CD4-positive, CD25-positive, alpha-beta regulatory T cell (primary cell): Measurements from ENCODE around the gene ZNF560. TPM values are rescaled to one million over a fixed set of nuclear protein-coding genes. Genes with fewer than 3 reads are reported as not detected.
A peak's percentile ranks its signal among the peaks of the same experiment; 100 is the strongest.

ENCODE experiments used
- ATAC-seq, 2 donors: fragments of 150-1000 bp; cut with Tn5 transposase; one replicate each; pipeline ENCODE4 v1.10.0; 2021; ENCODE audit warnings: low read depth in 2 of 2, moderate number of reproducible peaks in 2 of 2, moderate library complexity in 1 of 2
- DNase-seq, 3 donors: peaks; one replicate each; pipeline versions ENCODE4 v3.0.0 to v3.0.0-alpha.2; 2012 to 2022; ENCODE audit warnings: mixed read lengths in 1 of 3
- H3K27ac ChIP-seq: one replicate; pipeline ENCODE4 v1.7.0; 2013; ENCODE audit warnings: mild to moderate bottlenecking, low read length; ENCODE audit not compliant: insufficient read depth, poor library complexity, severe bottlenecking
- H3K27me3 ChIP-seq: one replicate; pipeline ENCODE4 v1.7.0; 2013; ENCODE audit warnings: low read length; ENCODE audit not compliant: control insufficient read depth, insufficient read depth
- H3K36me3 ChIP-seq: one replicate; pipeline ENCODE4 v1.7.0; 2013; ENCODE audit warnings: mild to moderate bottlenecking, low read length, moderate library complexity; ENCODE audit not compliant: control insufficient read depth, insufficient read depth
- H3K4me1 ChIP-seq: 2 replicates; pipeline ENCODE4 v1.7.0; 2013; ENCODE audit warnings: mild to moderate bottlenecking, low read length; ENCODE audit not compliant: insufficient read depth, control insufficient read depth, poor library complexity, severe bottlenecking
- H3K4me3 ChIP-seq: one replicate; pipeline ENCODE4 v1.7.0; 2013; ENCODE audit warnings: low read depth, mild to moderate bottlenecking, low read length, moderate library complexity
- H3K9me3 ChIP-seq, 2 experiments: 1 replicate in 1 of 2; 2 replicates in 1 of 2; pipeline ENCODE4 v1.7.0; 2013; ENCODE audit warnings: low read length in 2 of 2, mild to moderate bottlenecking in 1 of 2, moderate library complexity in 1 of 2; ENCODE audit not compliant: control insufficient read depth in 2 of 2
- H3K27ac Mint-ChIP-seq, 3 donors: one replicate each; pipeline ENCODE4 v1.8.0; 2020 to 2022; ENCODE audit warnings: mild to moderate bottlenecking in 3 of 3, mixed read lengths in 3 of 3, moderate library complexity in 2 of 3
- H3K27me3 Mint-ChIP-seq: one replicate; pipeline ENCODE4 v1.8.0; 2022; ENCODE audit warnings: mild to moderate bottlenecking, mixed read lengths
- H3K36me3 Mint-ChIP-seq: one replicate; pipeline ENCODE4 v1.8.0; 2020; ENCODE audit warnings: mixed read lengths
- H3K4me1 Mint-ChIP-seq, 4 donors: one replicate each; pipeline ENCODE4 v1.8.0; 2020 to 2022; ENCODE audit warnings: mixed read lengths in 4 of 4, mild to moderate bottlenecking in 1 of 4
- H3K4me3 Mint-ChIP-seq, 4 donors: one replicate each; pipeline ENCODE4 v1.8.0; 2020 to 2022; ENCODE audit warnings: mild to moderate bottlenecking in 4 of 4, mixed read lengths in 4 of 4, moderate library complexity in 3 of 4
- H3K9me3 Mint-ChIP-seq, 7 donors: one replicate each; pipeline ENCODE4 v1.8.0; 2020 to 2022; ENCODE audit warnings: mixed read lengths in 7 of 7, mild to moderate bottlenecking in 3 of 7, moderate library complexity in 2 of 7
- polyA plus RNA-seq, 4 donors: library from polyadenylated mRNA; unstranded; fragments of 300-500 nt; fragmentation: Illumina TruSeq; gene quantifications; one replicate each; pipeline ENCODE4 v1.2.3, GENCODE V29; 2021
- total RNA-seq: library from RNA; stranded (reverse); gene quantifications from one replicate; pipeline ENCODE4 v1.2.3, GENCODE V29; 2022

ZNF560 gene
- total and polyA plus RNA-seq, 5 donors from 2014 or later, result not detected

- H3K36me3 Mint-ChIP-seq, result peaks cover 39% of the 10 kb centered on the region
Observed at GRCh38 chr19:9435279-9436268, 62.8 kb downstream of the ZNF560 start, which contains the start of gene ZNF266. ZNF266 (minus strand) TSS chr19:9435573; CDS start chr19:9420089, 15,484 bp downstream.

GRCh38 chr19:9431475-9431874, 66.9 kb downstream of the ZNF560 start:
- H3K27ac ChIP-seq, result no peak overlapping the region
- no peak overlapping the region for H3K4me3 ChIP-seq
- H3K9me3 ChIP-seq, result peaks cover 13 to 19% of the 10 kb centered on the region in 2 experiments
- peaks cover 64% of the 10 kb centered on the region for H3K36me3 ChIP-seq
- DNase-seq (no peak), ATAC-seq (no peak)
- Mint-ChIP-seq H3K9me3 (peaks cover 4 to 25% (median 10%) of the 10 kb centered on the region in 7 donors), H3K4me1 (peaks cover 27 to 61% (median 47%) of the 10 kb centered on the region in 4 donors), H3K27ac (peak overlapping the region in 1 of 3 donors; percentile 75), H3K4me3 (peak overlapping the region in 3 of 4 donors; percentile 42 to 80 (median 63)), H3K27me3 (no peaks in the 10 kb centered on the region), H3K36me3 (peaks cover 66% of the 10 kb centered on the region)
- H3K27me3 ChIP-seq, result no peaks in the 10 kb centered on the region
- H3K4me1 ChIP-seq, result peaks cover 31% of the 10 kb centered on the region

More at GRCh38 chr19:9435279-9436268, 62.8 kb downstream of the ZNF560 start, which contains the start of gene ZNF266:
- H3K27me3 Mint-ChIP-seq, result no peaks in the 10 kb centered on the region
- Histone ChIP-seq H3K4me3 (peak within 1 kb of the TSS; percentile 91), H3K27ac (peak within 1 kb of the TSS; percentile 92), H3K9me3 (peaks cover under 1 to 1% of the 10 kb centered on the region in 2 experiments), H3K4me1 (peaks cover 31% of the 10 kb centered on the region), H3K27me3 (no peaks in the 10 kb centered on the region), H3K36me3 (peaks cover 25% of the 10 kb centered on the region)
- DNase-seq (peak; percentile 86 to 95 (median 90)), ATAC-seq (peak; percentile 88 to 90)
- peak within 1 kb of the TSS; percentile 94 to 98 (median 98) for H3K4me3 Mint-ChIP-seq
- peak within 1 kb of the TSS; percentile 98 to 99 (median 99) for H3K27ac Mint-ChIP-seq
- H3K9me3 Mint-ChIP-seq, result peaks cover 1 to 7% (median 3%) of the 10 kb centered on the region in 7 donors
- H3K4me1 Mint-ChIP-seq, result peaks cover 30 to 60% (median 39%) of the 10 kb centered on the region in 4 donors

GRCh38 chr19:9430444-9430843, 68.0 kb downstream of the ZNF560 start:
- Mint-ChIP-seq H3K4me3 (no peak overlapping the region), H3K27ac (peak overlapping the region in 1 of 3 donors; percentile 92), H3K9me3 (peaks cover 4 to 28% (median 11%) of the 10 kb centered on the region in 7 donors), H3K27me3 (no peaks in the 10 kb centered on the region), H3K4me1 (peaks cover 18 to 50% (median 41%) of the 10 kb centered on the region in 4 donors), H3K36me3 (peaks cover 77% of the 10 kb centered on the region)
- Histone ChIP-seq H3K27ac (no peak overlapping the region), H3K36me3 (peaks cover 74% of the 10 kb centered on the region), H3K9me3 (peaks cover 23 to 25% of the 10 kb centered on the region in 2 experiments), H3K4me3 (no peak overlapping the region), H3K27me3 (no peaks in the 10 kb centered on the region), H3K4me1 (peaks cover 23% of the 10 kb centered on the region)
- DNase-seq (no peak), ATAC-seq (no peak)

- Histone ChIP-seq H3K36me3 (peaks cover 95% of the 10 kb centered on the region), H3K4me3 (no peak overlapping the region), H3K9me3 (peaks cover 46 to 48% of the 10 kb centered on the region in 2 experiments), H3K4me1 (peaks cover 5% of the 10 kb centered on the region), H3K27ac (no peak overlapping the region), H3K27me3 (no peaks in the 10 kb centered on the region)
- H3K27ac Mint-ChIP-seq, result no peak overlapping the region
- no peak overlapping the region for H3K4me3 Mint-ChIP-seq
- H3K27me3 Mint-ChIP-seq, result no peaks in the 10 kb centered on the region
- H3K9me3 Mint-ChIP-seq, result peaks cover 4 to 51% (median 18%) of the 10 kb centered on the region in 7 donors
- ATAC-seq (no peak), DNase-seq (no peak)
- peaks cover 90% of the 10 kb centered on the region for H3K36me3 Mint-ChIP-seq
- H3K4me1 Mint-ChIP-seq, result peaks cover 4 to 28% (median 21%) of the 10 kb centered on the region in 4 donors
Observed at GRCh38 chr19:9427941-9428340, 70.5 kb downstream of the ZNF560 start.

Other genes starting within 250 kb of the ZNF560 start
- not detected for gene OR7E24, start 247.7 kb downstream of the ZNF560 start, total RNA-seq
- not detected for gene OR7E24, start 247.7 kb downstream of the ZNF560 start, polyA plus RNA-seq
- 11.7 TPM for gene ZNF699, start 188.8 kb downstream of the ZNF560 start, total RNA-seq
- gene ZNF699, start 188.8 kb downstream of the ZNF560 start, polyA plus RNA-seq, result 10 to 100 TPM; 13.9 to 41.7 (median 14.2) TPM
- 12.2 TPM for gene ZNF559, start 174.4 kb downstream of the ZNF560 start, total RNA-seq
- gene ZNF559, start 174.4 kb downstream of the ZNF560 start, polyA plus RNA-seq, result 10 to 100 TPM; 22.0 to 37.3 (median 33.7) TPM
- 0.81 TPM for gene ZNF177, start 135.6 kb downstream of the ZNF560 start, total RNA-seq
- under 1 TPM; 0.19 to 0.67 (median 0.61) TPM for gene ZNF177, start 135.6 kb downstream of the ZNF560 start, polyA plus RNA-seq
- gene ZNF266, start 63.0 kb downstream of the ZNF560 start, total RNA-seq, result 63.3 TPM
- 10 to 100 TPM; 19.9 to 23.3 (median 21.4) TPM for gene ZNF266, start 63.0 kb downstream of the ZNF560 start, polyA plus RNA-seq
- gene ZNF426, start 40.0 kb upstream of the ZNF560 start, total RNA-seq, result 10.6 TPM
- gene ZNF426, start 40.0 kb upstream of the ZNF560 start, polyA plus RNA-seq, result 10 to 100 TPM in 3 of 4 donors, 1 to 10 TPM in 1; 8.9 to 14.8 (median 12.6) TPM
- 23.8 TPM for gene ZNF121, start 85.9 kb upstream of the ZNF560 start, total RNA-seq
- gene ZNF121, start 85.9 kb upstream of the ZNF560 start, polyA plus RNA-seq, result 1 to 10 TPM; 1.6 to 5.4 (median 4.4) TPM
- 36.6 TPM for gene ZNF561, start 122.6 kb upstream of the ZNF560 start, total RNA-seq
- 10 to 100 TPM; 17.0 to 25.2 (median 22.8) TPM for gene ZNF561, start 122.6 kb upstream of the ZNF560 start, polyA plus RNA-seq
- 13.5 TPM for gene ZNF562, start 176.5 kb upstream of the ZNF560 start, total RNA-seq
- gene ZNF562, start 176.5 kb upstream of the ZNF560 start, polyA plus RNA-seq, result 1 to 10 TPM; 2.0 to 5.0 (median 3.3) TPM